ENCODE results near the gene SGK1.
"Not testable (repeated sequence)": the region's sequence is repeated elsewhere in the genome, so short reads cannot be mapped to it uniquely, and the experiment has no call there.

The SGK1 gene

DNA sequence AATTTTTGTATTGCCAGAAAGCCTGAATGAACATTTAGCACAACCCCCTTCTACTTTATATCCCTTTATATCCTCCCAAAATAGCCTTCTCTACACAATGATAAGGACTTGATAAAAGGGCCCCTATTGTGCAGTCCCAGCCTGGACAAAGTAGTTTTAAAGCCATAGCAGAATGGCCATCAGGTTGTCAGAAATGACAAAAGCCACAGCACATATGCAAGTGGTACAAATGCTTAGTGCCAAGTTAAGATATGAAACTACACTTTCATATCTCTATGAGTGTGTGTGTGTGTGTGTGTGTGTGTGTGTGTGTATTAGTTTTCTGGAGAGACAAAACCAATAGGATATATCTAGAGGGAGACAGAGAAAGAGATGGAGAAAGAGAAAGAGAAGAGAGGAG, 132.6 kb downstream of the SGK1 start:
- DNase-seq, result no peak

DNA sequence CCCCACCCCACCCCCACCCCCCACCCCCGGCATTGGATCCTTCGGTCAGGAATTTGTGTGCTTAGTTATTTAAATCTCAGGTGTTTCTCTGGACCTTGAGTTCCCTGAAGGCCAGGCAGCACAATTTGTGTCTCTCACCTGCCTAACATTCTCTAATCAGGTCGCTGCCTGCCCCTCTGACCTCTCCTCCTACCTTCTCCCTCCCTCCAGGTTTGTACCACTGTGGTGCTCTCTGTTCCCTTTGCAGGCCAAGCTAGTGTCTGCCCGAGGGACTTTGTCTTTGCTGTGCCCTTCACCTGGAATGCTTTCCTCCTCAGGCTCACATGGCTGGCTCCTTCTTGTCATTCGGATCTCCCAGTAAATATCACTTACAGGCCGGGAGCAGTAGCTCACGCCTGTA, 134.1 kb downstream of the SGK1 start:
- no peak for DNase-seq

DNA sequence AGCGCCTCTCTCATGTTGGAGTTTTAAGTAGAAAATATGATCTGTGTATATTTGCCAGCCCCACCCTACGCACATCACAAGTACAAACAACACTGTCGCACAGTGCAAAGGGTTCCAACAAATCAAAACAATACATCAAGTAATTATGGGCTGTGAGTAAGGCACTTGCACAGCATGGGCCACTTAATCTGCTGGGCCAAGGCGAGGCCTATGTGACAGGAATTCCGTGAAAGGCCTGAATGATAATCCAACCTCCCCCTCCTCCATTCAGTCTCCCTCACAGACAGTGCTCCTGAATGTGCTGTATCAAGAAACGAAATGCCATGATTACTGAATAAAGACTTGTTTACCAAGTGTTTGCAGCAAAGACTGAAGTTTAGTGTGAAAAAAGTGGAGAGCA, 135.4 kb downstream of the SGK1 start:
- no peak for DNase-seq

DNA sequence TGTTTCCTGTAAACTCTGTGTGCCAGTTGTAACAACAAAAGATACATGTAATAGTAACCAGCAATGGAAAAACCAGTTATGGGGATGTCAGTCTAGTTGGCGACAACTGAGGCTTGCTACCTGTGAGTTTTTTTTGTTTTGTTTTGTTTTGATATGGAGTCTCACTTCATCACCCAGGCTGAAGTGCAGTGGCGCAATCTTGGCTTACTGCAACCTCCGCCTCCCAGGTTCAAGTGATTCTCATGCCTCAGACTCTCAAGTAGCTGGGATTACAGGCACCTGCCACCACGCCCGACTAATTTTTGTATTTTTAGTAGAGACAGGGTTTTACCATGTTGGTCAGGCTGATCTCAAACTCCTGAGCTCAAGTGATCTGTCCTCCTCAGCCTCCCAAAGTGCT, 136.2 kb downstream of the SGK1 start:
- not testable (repeated sequence) for DNase-seq

DNA sequence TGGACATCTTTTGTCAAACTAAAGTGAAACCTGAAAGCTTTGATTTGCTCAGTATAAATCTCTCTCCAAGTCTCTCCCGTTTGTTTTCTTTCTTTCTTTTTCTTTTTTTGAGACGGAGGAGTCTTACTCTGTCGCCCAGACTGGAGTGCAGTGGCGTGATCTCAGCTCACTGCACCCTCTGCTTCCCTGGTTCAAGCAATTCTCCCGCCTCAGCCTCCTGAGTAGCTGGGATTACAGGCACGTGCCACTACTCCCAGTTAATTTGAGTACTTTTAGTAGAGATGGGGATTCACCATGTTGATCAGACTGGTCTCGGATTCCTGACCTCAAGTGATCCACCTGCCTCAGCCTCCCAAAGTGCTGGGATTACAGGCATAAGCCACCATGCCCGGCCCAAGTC, 136.7 kb downstream of the SGK1 start:
- DNase-seq, result not testable (repeated sequence)

DNA sequence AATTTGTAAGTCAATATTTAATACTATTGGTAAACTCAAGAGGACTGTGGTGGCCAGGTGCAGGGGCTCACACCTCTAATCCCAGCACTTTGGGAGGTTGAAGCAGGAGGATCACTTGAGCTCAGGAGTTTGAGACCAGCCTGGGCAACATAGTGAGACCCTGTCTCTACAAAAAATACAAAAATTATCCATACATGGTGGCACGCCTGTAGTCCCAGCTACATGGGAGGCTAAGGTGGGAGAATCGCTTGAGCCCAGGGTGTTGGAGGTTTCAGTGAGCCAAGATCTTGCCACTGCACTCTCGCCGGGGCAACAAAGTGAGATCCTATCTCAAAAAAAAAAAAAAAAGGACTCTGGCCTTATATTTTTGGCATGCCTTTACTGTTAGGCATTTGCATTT, 137.4 kb downstream of the SGK1 start:
- DNase-seq, result not testable (repeated sequence)

DNA sequence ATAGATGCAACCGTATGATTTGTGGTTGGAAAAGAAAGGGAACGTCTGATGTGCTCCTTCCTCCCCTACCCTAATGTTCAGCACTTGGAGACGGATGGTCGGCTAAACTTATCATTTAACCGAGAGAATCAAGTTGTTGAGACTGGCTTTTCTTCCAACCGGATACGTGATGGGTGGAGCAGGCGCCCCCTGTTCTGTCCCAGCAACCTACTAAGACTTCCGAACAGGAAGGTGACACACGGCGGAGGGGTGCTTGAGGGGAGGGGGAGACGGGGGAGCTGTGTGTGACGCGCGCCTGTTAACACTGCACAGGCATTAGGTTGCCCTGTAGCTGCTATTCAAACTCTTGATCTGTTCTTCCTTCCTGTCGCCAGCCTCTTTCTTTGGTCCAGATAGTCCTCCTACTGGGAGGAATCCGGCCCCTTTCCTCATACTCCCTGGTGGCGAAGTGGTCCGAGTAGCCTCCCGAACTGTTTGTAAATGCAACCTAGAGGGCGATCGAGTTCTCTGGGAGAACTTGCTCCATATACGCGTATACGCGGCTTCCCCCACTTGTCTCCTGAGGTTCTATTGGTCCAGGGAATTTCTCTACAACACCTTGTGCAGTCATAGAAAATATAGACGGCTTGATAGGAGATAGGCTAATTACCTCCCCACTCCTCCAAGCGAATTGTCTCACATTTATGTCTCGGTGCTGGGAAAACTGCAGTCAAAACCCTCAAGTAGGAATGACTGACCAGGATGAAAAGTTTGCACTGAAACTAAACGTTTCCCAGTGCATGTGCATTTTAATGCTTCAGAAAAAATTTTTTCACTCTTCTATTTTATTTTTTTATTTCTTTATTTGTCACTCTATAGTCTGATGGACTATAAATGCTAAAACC, 139.5 kb downstream of the SGK1 start:
- peak; percentile 94 for DNase-seq

DNA sequence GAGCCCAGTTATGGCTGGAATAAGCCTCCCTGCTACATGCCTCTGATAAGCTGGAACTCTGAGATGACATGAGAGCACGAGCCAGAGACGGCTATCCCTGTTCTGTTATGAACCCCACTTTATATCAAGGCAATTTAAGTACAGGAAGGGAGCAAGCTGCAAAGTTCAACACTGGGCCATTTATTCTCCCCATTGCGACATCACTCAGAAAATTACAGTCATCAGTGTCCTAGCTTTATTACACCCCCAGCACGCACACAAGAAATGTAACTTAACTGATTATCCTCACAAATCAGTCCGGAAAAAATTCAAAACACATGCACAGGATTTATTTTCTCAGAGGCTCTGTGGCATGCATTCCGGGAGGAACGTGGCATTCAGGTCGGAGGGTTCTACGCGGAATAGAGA, 140.2 kb downstream of the SGK1 start:
- peak; percentile 63 for DNase-seq

DNA sequence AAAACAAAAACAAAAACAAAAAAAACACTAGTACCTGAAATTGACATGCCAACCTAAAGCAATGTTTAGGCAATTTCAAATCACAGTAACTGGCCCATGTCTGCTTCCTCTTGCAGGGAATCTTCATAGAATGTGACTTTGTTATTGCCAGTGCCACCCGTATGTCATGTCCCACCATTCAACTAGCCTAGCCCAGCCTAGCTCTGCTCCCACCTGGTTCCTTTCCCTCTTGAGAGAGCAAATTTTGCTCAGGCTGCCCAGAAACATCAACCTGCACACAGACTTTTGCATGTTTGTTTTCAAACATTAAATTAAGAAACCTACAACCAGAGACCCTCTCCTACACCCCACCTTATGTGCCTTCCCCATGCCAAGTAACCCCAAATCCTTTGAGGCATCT, 140.7 kb downstream of the SGK1 start:
- no peak for DNase-seq

DNA sequence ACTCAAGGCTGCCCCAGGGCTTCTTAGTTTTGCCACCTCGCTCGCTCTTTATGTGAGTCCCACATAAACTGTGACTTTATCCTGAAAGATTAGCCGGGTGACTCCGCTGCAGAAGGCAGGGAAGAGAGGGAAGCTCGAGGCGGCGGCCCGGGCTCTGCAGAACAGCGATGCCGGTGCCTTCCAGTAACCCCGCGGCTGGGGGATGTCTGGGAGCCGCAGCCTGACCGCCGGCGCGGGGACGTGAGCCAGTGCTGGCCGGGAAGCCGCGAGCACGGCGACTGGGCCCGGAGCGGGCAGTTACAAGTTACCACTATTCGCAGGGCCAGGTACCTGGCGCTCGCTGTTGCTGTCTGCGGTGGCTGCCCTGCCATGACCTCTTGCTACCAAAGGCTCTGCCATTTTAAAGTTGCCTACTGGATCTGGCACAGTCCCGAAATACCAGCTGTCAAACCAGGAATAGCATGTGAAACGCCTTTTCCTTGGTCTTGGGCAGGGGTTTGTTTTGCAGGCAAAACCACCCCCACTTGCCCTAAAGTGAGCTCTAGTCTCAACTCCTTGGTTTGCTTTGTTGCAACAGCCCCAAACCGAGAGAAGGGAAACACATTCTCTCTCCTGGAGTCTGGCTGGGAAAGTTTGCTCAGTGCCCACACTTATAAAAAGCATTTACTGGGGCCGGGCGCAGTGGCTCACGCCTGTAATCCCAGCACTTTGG, 141.5 kb downstream of the SGK1 start:
- no peak for DNase-seq

DNA sequence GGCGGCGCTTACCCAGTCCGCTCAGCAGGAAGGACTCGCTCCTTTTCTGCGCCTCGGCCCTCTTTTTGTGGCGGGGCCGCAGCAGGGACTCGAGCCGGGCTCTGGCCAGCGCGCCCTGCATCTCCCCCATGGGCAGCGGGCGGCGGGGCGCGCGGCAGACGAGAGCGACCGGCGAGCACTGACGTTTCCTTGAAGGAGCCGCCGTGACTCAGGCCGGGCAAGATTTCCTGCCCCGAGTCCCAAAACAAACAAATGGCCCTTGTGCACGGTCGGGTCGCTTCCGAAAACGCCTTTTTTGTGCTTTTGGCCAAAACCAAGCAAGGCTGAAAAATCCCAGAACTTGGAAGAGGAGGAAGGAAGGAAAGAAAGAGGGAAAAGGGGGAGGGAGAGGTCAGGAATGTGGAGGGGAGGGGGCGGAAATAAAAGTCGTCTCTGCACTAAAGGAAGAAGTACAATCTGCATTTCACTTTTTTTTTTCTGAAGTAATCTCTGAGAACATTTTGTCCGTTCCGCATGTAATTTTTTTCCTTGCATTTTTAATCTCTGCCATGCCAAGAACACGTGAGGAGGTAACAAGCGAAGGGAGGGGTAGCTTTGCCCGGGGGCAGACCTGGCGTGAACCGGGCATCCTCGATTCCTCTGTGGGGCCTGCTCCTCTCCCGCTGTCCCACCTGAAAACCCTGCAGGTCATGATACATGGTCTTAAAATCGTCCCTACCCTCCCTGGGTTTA, 142.2 kb downstream of the SGK1 start:
- peak; percentile 74 for DNase-seq

DNA sequence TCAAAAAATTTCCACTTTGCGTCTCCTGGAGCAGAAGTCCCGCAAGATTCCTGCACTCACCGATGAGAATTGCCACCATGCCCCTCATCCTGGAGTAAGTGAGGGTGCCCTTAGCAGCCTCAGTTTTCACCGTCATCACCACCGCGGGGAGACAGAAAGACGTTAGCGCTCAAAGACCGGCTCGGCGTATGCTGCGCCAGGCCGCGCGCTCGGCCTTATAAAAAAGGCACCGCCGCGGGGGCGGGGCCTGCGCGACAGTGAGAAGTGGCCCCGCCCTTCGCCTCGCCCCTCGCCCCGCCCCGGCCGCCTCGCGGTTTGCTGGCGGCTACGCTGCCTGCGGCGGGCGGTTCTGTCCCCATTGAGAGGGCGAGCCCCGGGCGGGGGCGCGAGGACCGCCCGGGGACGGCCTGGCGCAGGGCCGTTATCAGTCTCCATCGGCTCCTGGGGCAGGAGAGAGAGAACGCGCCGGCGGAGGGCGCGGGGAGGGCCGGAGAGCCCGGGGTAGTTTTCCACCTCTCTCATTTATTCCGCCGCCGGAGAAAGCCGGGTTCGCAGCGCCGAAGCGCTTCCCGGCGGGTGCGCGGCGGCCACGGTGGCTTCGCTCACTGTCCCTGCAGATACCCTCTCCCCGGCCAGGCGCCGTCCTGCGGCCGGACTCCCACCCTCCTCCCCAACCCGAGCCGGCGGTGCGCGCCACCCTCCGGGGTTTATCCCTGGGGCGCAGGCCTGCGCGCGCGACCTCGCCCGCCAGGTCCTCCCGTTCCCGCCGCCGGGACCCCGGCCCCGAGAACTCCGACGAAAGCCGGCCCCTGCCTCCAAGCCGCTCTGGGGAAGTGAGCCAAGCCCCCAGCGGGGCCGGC, 143.0 kb downstream of the SGK1 start:
- DNase-seq, result peak; percentile 95

DNA sequence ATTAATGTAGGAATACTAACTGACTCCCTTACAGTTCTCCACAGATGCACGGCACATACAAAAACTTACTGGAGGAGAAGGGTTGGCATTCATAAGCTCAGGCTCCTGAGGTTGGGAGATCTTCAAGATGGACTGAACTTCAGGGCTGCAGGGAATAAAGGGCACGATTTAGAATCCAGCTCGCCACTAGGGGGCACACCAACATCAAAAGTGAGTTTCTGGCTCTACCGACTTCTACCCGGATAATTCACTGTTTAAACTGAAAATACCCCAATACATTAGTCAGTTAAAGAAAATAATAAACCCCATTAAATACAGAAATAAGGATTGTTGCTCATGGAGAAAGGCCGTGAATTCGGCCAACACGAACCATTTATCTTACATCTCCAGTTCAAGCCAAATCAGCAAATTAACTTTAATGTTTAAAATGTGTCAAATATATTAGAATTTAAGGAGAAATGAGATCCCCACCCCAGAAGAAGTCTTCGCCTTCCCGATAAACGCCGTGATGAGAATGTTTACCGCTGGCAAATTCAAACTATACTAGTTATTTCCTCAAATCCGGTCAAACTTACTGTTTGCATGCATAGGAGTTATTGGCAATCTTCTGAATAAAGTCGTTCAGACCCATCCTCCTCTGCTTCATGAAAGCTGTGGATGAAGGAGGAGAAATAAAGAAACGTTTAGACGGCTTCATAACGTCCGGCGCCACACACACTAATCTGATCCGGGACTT, 143.8 kb downstream of the SGK1 start:
- DNase-seq, result peak; percentile 90

DNA sequence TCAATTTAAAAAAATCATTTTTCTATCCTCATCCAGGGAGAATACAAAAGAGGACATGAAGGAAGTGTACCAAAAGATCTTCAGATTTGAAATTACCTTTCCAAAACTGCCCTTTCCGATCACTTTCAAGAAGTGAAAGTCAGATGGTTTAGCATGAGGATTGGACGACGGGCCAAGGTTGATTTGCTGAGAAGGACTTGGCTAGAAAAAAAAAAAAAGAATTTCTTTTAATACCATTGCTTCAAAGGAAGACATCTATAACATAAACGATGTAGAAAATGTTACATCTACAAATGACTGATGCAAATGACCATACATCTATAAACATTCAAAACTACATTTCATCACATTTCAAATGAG, 144.6 kb downstream of the SGK1 start:
- DNase-seq, result no peak

DNA sequence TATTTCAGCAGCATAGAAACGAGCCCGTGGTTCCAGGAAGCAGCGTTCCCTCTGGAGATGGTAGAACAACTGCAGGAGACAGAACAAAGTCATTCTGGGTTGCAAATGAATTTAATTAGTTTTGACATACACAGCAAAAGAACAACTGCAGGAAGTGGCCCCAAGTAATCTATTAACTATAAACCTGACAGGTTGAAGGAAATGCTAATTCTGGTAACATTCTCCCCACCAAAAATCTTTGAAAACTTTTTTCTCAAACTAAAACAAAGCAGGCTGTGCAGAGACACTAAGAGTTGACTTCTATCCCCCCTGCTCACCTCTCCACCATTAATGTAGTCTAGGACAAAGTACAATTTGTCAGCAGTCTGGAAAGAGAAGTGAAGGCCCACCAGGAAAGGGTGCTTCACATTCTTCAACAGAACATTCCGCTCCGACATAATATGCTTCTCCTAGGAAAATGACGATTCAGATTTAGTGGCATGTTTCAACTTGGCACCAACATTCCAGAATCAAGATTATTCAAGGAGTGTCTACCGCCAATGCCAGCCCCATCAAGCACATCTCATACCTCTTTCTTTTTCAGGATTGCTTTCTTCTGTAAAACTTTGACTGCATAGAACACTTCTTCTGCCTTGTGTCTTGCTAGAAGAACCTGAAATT, 145.1 kb downstream of the SGK1 start:
- no peak for DNase-seq

DNA sequence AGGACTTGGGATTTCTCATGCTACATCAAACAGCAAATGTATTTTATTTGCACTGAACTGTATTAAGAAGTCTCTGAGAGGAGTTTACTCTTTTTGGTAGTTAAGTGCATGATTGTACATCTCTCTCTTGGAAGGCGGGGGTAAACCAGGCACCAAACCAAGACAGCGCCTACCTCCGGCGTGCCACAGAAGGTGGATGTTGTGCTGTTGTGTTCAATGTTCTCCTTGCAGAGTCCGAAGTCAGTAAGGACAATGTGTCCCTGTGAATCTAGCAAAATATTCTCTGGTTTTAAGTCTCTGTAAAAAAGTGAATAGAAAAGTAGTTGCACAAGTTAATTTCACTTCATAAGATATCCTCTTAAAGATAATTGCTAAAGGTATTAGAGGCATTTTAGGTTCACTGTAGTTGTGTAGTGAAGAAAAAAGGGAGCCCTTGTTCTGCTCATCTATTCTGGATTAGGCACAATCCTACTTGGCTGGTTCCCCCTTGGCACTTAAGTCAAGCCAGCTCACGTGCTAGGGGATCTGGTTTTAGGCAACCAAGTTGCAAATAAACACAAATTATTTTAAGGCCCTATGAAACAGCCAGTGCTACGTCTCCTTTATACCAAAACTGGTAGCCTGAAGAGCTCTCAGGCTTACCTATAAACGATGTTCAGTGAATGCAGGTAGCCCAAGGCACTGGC, 145.7 kb downstream of the SGK1 start:
- no peak for DNase-seq

DNA sequence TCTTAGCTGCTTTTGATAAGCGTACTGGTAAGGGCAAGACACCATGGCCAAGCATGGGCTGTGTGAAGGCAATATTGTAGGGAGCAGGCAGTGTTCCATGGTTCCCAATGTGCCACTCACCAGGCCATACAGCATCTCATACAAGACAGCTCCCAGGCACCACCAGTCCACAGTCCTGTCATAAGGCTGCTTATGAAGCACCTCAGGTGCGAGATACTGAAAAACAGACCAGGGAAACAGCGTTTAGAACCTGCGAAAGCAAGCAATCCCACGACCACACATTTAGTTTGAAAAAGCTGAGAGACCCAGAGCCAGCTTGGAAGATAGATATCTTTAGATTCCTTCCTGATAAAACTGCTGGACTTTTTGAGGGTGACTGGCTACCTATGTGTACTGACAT, 146.4 kb downstream of the SGK1 start:
- DNase-seq, result no peak

DNA sequence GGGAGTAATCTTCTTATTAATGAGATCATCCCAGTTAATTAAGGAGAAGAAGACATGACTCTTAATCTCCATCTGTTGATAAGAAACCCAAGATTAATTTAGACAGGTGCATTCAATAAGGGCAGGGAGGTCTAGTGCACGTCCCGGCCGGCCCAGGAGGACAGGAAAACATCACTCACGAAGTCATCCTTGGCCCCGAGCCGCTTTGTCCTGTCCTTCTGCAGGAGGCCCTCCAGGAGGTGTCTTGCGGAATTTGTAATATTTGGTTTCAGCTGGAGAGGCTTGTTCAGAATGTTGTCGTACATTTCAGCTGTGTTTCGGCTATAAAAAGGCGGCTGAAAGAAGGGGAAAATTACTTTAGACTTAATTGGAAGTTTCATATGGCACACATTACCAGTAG, 147.1 kb downstream of the SGK1 start:
- peak; percentile 64 for DNase-seq

DNA sequence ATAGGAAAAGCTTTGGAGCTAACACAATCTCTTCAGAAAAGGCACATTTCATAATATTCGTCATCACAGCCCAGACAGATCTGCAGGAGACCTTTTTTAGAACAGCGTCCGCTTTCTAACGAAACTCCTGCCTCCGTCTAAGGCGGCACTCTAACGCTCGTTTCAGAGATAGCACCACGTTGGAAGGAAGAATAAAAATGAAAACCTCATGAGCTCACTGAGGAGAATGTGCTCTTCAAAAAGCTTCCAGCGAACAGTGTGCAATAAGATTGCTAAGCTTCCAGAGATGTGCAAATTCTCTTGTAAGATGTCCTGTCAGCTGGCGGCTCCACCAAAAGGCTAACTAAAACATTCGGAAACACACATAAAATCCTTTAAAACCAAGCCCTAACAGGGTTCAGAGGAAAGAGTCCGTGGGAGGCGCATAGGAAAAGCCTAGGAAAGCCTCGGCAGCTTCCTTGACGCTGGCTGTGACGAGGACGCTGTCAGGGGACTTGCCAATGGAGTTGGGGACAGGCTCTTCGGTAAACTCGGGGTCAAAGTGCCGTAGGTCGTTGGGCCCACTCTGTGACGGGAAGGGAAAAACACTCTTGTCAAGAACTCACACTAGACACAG, 147.9 kb downstream of the SGK1 start:
- DNase-seq, result peak; percentile 42

DNA sequence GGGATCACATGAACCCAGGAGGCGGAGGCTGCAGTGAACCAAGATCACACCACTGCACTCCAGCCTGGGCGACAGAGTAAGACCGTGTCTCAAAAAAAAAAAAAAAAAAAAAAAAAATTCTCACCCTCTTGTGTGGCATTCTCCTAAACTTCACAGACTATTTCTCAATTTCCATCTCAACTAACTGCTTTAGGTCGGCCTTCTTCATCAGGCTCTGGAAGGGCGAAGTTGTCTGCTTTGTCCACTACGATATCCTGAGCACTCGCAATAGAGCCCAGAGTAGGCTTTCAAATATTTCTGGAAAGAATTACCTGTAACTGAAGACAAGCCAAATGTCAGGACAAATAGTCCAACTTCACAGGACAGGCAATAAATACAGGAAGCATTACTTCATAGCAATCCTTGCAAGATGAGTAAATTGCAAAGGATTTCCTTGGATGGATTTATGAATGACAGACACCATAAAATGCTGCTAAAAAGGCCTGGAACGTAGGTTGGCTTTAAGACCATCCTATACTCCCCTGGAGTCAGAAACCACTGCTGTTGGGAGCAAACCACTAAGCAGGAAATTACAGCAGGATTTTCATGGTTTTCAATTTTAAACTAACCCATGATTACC, 149.2 kb downstream of the SGK1 start:
- no peak for DNase-seq

Measured in fibroblast of skin of scalp (primary cell).